ENCODE measurements around the gene PIEZO1.

DNA sequence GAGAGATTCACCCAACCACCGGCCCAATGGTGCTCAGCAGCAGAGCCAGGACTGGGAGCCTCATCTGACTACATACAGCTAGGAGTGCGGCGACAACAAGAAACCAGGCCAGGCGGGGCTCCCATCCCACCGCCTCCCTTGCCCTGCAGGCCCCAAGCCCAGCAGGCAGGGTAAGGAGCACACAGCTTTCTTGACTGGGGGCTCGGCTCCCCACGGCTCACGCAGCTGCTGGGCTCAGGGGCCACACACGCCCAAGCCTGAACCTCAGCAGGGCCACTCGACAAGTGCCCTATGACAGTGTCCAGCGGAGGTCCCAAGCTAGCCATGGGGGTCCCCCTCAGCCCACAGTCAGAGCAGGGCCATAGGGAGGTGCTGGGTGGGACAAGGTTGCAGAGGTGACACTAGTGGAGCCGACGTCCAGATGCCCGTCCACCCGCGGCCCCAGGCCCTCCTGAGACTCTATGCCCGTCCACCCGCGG lies 13.7 kb downstream of the PIEZO1 start:
- TF ChIP-seq, protein P1, sequence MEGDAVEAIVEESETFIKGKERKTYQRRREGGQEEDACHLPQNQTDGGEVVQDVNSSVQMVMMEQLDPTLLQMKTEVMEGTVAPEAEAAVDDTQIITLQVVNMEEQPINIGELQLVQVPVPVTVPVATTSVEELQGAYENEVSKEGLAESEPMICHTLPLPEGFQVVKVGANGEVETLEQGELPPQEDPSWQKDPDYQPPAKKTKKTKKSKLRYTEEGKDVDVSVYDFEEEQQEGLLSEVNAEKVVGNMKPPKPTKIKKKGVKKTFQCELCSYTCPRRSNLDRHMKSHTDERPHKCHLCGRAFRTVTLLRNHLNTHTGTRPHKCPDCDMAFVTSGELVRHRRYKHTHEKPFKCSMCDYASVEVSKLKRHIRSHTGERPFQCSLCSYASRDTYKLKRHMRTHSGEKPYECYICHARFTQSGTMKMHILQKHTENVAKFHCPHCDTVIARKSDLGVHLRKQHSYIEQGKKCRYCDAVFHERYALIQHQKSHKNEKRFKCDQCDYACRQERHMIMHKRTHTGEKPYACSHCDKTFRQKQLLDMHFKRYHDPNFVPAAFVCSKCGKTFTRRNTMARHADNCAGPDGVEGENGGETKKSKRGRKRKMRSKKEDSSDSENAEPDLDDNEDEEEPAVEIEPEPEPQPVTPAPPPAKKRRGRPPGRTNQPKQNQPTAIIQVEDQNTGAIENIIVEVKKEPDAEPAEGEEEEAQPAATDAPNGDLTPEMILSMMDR (IDR thresholded peaks at IDR 0.05): no peak
- TF ChIP-seq POLR2AphosphoS5 (IDR thresholded peaks at IDR 0.05): no peak
- no peak for TF ChIP-seq EP300 (IDR thresholded peaks at IDR 0.05)
- TF ChIP-seq POLR2A (IDR thresholded peaks at IDR 0.05): no peak
